COR-L47 (cell line): ENCODE results near the gene RNLS.
"Not testable (repeated sequence)": the region's sequence is repeated elsewhere in the genome, so short reads cannot be mapped to it uniquely, and the experiment has no call there.

Experiments
- DNase-seq: peaks from one replicate; lab custom pipeline; 2025; lab: John Stamatoyannopoulos, UW

The RNLS gene

GRCh38 chr10:88522715-88523114, 60.4 kb downstream of the RNLS start:
- no peak for DNase-seq

- no peak for DNase-seq
These were observed 61.3 kb downstream of the RNLS start for GRCh38 chr10:88521791-88522190.

DNA sequence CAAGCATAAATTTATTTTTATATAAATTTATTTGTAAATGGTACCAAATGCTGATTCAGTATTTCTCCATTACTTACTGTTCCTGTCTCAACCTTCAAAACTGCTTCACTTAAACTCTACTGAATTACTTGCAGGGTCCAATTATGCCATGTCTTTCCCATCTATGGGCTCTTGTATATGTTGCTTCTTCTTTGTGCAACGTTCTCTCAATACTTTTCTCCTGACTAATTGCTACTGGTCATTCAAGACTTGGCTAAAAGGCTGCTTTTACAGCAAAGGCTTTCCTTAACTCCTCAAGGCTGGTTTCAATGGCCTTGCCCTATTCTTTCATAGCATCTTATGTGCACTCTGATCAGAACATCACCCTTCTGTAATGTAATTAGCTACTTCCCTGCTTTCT, 67.9 kb downstream of the RNLS start:
- DNase-seq, result no peak

GRCh38 chr10:88512599-88512998, 70.5 kb downstream of the RNLS start:
- no peak for DNase-seq

GRCh38 chr10:88508796-88509195, 74.3 kb downstream of the RNLS start:
- no peak for DNase-seq

DNA sequence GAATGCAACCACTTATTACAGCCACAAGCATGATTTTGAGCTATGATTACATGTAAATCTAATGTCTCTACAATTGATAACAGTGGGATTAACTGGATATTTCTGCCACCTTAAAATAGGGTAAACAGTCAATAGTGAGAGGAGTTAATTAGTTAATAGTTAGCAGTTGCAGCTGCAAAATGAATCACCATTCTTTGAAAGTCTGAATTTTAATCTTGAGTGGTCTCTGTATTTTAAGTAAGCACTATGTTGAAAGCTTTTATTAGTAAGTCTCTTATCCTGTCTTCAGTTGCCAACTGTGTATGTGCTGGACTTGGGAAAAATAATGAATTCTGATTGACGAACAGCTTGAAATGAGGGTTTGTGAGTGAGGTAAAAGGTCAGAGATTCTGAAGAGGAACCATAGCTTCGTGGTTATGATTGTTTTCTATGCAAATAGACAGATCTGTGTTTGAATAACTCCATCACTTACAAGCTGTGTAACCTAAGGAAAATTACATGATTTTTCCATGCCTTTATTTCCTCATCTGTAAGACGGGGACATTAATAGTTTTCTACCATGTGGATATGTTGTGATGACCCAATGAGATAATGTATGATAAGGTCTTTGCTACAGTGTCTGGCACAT, 75.2 kb downstream of the RNLS start:
- DNase-seq, result no peak

- DNase-seq, result no peak
These were observed 75.7 kb downstream of the RNLS start for GRCh38 chr10:88507404-88507803.

DNA sequence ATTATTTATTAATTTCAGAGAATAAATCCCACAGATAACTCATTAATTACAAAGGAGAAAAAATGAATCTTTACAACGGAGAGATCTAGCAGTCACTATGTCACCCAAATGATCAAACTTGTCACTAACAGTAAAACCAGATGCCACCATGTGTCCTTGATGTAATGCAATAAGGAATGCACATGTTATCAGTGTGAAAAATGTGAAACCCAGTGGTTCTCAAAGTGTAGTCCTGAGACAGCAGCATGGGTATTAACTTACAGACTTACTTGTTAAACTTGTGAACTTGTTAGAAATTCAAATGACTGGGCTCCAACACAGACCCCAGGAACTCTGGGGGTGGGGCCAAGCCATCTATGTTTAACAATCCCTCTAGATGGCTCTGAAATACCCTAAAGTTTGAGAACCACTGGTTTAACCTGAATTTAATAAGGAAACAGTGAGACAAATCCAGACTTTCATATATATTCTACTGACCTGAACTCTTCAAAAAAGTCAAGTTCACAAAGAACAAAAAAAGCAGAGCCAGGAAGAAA, 77.4 kb downstream of the RNLS start:
- no peak for DNase-seq

GRCh38 chr10:88505265-88505664, 77.9 kb downstream of the RNLS start:
- DNase-seq, result no peak

GRCh38 chr10:88500656-88501055, 82.5 kb downstream of the RNLS start:
- DNase-seq, result no peak

- DNase-seq, result no peak
These were observed 83.3 kb downstream of the RNLS start for GRCh38 chr10:88499569-88500470.

DNA sequence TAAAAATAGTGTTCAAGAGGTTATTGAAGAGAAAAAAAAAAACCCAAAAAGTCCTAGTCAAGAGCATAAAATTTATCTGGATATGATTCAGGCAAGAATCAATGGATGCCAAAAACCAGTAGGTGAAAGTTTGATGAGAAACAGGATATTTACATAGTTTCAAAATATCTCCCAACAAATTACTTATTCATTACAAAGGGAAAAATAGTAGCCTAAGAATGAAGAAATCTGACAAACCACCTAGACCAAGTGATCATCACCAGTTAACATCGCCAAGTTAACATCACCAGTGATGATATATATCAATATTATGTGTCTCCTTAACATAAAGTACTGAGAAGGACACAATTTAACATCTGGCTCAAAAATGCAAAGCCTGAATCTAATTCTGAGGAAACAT, 85.2 kb downstream of the RNLS start:
- DNase-seq, result no peak

- DNase-seq, result no peak
These were observed 88.6 kb downstream of the RNLS start for GRCh38 chr10:88494537-88494936.

DNA sequence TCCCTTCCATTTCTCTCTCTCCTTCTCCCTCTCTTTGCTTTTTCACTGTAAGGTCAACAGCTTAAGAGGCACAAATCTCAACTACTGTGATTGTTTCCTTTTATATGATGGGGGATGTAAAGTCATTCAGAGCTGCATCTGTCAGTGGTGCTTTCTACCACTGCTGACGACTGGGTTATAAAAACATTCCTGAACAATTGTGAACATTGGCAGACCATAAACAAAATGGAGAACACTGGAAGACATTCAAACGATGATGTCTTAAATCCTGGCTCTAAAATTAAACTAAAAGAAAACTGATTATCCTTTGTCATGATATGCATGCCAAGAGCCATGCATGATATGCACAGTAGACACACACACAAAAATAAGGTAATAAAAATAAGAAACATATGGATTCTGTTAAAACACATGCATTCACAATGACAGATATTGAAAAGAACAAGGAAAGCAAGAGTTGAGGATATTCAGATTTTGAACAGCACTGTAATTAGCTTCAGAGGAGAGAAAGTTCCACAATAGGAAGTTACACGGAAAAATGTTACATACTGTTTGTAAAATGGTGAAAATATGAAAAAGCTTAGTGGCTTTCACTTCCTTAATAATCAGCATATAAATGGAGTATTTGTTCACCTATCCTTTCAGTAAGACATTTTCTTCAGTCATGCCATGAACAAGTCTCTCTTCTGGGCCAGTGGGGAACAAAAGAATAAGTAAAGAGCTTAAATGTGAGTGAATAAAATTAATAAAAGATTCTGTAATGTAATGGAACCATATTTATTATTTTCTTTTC, 89.2 kb downstream of the RNLS start:
- no peak for DNase-seq

GRCh38 chr10:88491314-88491713, 91.8 kb downstream of the RNLS start:
- no peak for DNase-seq

DNA sequence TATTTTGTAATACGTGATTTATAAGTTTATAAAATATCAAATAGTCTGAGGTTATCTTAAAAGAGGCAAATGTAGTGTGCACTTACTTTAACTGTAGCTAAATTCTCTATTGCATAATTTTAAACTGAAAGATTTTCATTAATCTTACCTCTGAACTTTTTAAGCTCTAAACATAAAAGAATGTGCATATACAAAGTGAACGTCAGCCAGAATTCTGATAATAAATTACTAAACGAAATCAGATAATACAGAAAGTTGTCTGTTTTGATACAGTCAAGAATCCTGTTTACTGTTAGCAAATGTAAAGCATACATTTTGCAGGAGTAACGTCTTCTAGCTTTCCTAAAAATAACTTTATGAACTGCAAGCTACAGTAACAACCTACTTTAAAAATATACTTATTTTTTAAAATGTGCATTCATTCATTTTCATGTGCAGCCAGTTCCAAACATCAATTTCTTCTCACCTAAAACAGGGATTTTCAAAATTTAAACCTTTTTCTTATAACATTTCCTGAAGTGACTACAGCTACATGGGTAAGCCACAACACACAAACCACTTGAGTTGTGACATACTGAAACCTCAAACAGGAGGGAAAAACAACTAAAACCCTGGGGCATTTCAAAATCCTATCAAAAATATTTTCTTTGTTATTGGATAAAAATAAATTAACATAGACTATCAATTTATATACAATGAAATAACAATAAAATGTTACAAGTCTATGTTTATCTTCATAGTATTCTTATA, 92.7 kb downstream of the RNLS start:
- no peak for DNase-seq

DNA sequence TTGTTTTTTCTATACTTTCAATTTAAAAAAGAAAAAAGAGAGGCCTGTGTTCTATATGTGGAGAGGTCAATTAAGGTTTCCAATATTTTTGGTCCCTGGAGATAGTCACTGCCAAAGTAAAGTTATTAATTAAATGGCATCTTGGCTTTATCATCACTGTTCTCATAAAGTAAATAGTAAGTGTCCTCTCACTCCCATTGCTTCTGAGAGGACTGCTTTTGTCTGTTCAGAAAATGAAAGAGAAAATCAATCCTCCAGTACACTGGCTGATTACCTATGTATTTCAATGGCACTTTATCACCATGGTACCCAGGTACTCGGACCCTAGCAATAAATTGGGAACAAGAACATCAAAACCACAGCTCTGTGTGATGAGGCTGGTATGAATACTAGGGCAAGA, 94.0 kb downstream of the RNLS start:
- no peak for DNase-seq

- not testable (repeated sequence) for DNase-seq
These were observed 96.3 kb downstream of the RNLS start for GRCh38 chr10:88486816-88487215.

DNA sequence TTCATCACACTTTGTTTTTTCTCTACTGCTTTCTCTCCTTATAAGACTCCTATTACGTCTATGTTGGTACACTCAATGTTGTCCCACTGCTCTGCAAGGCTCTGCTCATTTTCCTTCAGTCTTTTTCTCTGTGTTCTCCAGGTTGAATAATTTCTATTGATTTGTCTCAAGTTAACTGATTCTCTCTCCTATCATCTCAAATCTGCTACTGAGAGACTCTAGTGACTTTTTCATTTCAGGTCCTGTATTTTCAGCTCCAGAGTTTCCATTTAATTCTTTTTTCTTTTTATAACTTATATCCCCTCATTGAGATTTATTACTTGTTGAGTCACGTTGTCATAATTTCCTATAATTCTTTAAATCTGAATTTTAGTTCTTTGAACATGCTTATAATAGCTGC, 100.9 kb downstream of the RNLS start:
- DNase-seq, result no peak

DNA sequence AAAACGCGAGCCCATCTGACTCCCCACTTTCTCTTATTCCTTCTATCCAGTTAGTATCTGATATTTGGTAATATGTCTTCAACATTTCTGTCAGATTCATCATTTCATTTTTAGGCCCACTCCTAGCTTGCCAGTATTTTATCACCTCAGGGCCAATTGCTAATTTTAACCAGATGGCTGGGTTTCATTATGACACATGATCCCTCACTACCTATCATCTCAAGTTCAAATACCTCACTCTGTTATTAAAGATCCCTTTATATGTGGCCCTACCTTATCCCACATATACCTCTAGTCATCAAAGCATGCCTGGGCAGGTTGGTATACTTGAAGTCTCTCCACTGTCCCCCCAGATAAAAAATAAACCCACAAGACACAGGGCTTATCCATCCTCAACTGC, 104.9 kb downstream of the RNLS start:
- no peak for DNase-seq

- DNase-seq, result no peak
These were observed 105.6 kb downstream of the RNLS start for GRCh38 chr10:88477343-88478085.
